SK-N-SH treated with all-trans-retinoic acid at 6 μM for 48 hours (cell line): Measurements from ENCODE around the gene MGLL.

Source experiments
- ARNTL ChIP-seq: fragments of 450-650 bp; formaldehyde crosslinking; IDR thresholded peaks from 2 replicates; pipeline ENCODE4 v1.5.0; 2020; ENCODE audit warnings: low read depth, mild to moderate bottlenecking, moderate library complexity, borderline replicate concordance
- ISL1 ChIP-seq: fragments of 250-450 bp; sonication (Bioruptor Pico); IDR thresholded peaks from 2 replicates; pipeline ENCODE4 v2.1.2; 2022; ENCODE audit warnings: mild to moderate bottlenecking, moderate library complexity
- SNAI2 ChIP-seq: fragments of 250-450 bp; sonication (Bioruptor Pico); IDR thresholded peaks from 2 replicates; pipeline ENCODE4 v1.5.0; 2020; ENCODE audit warnings: mild to moderate bottlenecking, moderate library complexity
- ZFP3 ChIP-seq: fragments of 250-450 bp; sonication (Bioruptor Pico); IDR thresholded peaks from 2 replicates; pipeline ENCODE4 v1.5.0; 2020; ENCODE audit warnings: mild to moderate bottlenecking, moderate library complexity
- ZFP30 ChIP-seq: fragments of 450-650 bp; formaldehyde crosslinking; IDR thresholded peaks from 2 replicates; pipeline ENCODE4 v1.5.0; 2022; ENCODE audit warnings: mild to moderate bottlenecking, moderate library complexity
- ZNF8 ChIP-seq: fragments of 450-650 bp; formaldehyde crosslinking; IDR thresholded peaks from 2 replicates; pipeline ENCODE4 v1.5.0; 2020; ENCODE audit warnings: mild to moderate bottlenecking, moderate library complexity
- TF ChIP-seq, protein P1 (sequence below): fragments of 250-450 bp; sonication (Bioruptor Pico); IDR thresholded peaks from 2 replicates; pipeline ENCODE4 v1.5.0; 2020; ENCODE audit warnings: mild to moderate bottlenecking, moderate library complexity
- TF ChIP-seq, protein P2 (sequence below): fragments of 250-450 bp; sonication (Bioruptor Pico); IDR thresholded peaks from 2 replicates; pipeline ENCODE4 v1.5.1; 2021; ENCODE audit warnings: mild to moderate bottlenecking, moderate library complexity
- TF ChIP-seq, protein P3 (sequence below): fragments of 250-450 bp; sonication (Bioruptor Pico); IDR thresholded peaks from 2 replicates; pipeline ENCODE4 v1.5.1; 2020; ENCODE audit warnings: low read depth, mild to moderate bottlenecking, moderate library complexity

DNA sequence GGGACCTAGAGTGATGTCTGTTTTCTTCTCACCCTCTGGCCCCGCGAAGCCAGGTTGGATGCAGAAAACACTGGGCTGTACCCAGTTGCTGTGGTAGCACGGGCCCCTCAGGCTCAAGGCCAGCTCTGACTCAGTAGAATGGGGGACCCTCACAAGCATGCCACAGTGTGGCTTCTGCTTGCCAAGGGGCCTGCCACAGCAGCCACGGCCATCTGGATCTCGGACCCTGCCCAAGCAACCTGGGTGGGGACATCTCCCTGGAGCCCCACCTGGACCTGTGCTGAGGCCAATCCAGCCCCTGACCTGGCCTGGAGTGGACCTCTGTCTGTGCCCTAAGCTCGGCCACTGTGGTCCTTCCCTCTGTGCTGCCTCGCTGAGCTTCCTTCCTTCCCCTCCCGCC is 59.0 kb downstream of the MGLL start:
- no peak for TF ChIP-seq ARNTL (CRISPR knock-in tag)
- no peak for TF ChIP-seq SNAI2 (CRISPR knock-in tag)
- TF ChIP-seq, protein P1, sequence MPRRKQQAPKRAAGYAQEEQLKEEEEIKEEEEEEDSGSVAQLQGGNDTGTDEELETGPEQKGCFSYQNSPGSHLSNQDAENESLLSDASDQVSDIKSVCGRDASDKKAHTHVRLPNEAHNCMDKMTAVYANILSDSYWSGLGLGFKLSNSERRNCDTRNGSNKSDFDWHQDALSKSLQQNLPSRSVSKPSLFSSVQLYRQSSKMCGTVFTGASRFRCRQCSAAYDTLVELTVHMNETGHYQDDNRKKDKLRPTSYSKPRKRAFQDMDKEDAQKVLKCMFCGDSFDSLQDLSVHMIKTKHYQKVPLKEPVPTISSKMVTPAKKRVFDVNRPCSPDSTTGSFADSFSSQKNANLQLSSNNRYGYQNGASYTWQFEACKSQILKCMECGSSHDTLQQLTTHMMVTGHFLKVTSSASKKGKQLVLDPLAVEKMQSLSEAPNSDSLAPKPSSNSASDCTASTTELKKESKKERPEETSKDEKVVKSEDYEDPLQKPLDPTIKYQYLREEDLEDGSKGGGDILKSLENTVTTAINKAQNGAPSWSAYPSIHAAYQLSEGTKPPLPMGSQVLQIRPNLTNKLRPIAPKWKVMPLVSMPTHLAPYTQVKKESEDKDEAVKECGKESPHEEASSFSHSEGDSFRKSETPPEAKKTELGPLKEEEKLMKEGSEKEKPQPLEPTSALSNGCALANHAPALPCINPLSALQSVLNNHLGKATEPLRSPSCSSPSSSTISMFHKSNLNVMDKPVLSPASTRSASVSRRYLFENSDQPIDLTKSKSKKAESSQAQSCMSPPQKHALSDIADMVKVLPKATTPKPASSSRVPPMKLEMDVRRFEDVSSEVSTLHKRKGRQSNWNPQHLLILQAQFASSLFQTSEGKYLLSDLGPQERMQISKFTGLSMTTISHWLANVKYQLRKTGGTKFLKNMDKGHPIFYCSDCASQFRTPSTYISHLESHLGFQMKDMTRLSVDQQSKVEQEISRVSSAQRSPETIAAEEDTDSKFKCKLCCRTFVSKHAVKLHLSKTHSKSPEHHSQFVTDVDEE (CRISPR knock-in tag) = no peak
- TF ChIP-seq ZFP3 = no peak
- no peak for TF ChIP-seq ZFP30 (CRISPR knock-in tag)
- no peak for TF ChIP-seq ZNF8 (CRISPR knock-in tag)
- TF ChIP-seq, protein P2, sequence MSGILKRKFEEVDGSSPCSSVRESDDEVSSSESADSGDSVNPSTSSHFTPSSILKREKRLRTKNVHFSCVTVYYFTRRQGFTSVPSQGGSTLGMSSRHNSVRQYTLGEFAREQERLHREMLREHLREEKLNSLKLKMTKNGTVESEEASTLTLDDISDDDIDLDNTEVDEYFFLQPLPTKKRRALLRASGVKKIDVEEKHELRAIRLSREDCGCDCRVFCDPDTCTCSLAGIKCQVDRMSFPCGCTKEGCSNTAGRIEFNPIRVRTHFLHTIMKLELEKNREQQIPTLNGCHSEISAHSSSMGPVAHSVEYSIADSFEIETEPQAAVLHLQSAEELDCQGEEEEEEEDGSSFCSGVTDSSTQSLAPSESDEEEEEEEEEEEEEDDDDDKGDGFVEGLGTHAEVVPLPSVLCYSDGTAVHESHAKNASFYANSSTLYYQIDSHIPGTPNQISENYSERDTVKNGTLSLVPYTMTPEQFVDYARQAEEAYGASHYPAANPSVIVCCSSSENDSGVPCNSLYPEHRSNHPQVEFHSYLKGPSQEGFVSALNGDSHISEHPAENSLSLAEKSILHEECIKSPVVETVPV (CRISPR knock-in tag) = no peak
- TF ChIP-seq, protein P3, sequence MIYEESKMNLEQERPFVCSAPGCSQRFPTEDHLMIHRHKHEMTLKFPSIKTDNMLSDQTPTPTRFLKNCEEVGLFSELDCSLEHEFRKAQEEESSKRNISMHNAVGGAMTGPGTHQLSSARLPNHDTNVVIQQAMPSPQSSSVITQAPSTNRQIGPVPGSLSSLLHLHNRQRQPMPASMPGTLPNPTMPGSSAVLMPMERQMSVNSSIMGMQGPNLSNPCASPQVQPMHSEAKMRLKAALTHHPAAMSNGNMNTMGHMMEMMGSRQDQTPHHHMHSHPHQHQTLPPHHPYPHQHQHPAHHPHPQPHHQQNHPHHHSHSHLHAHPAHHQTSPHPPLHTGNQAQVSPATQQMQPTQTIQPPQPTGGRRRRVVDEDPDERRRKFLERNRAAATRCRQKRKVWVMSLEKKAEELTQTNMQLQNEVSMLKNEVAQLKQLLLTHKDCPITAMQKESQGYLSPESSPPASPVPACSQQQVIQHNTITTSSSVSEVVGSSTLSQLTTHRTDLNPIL (CRISPR knock-in tag) = no peak
- TF ChIP-seq ISL1 (CRISPR knock-in tag) = no peak
